ENCODE results near the gene DNAAF1. TPM values are rescaled to one million over a fixed set of nuclear protein-coding genes. Genes with fewer than 3 reads are reported as not detected.

Gene DNAAF1
- total and polyA plus RNA-seq, 2 of the 8 experiments (the other 6 are each of a cell fraction or from before 2014, with no cell fraction given), result 0.09 to 0.15 TPM

DNA sequence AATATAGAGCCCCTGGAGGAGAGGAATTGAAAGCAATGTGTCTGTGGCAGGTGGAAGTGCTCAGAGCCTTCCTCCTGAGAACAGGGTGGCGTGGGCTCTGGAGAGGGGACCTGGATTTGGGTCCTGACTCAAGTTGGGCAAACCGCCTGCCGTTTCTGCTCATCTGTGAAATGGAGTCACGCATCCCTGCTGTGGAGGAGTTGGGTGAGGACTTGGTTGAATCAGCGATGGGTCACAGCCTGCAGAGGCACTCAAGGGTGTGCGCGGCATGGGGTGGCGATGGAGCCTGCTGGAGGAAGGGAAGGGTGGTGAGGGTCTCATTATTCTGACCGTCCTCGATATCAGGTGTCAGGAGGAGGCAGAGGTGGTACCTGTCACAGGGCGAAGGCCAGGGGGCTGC is 48.9 kb downstream of the DNAAF1 start (continued):
- TF ChIP-seq, protein P1, sequence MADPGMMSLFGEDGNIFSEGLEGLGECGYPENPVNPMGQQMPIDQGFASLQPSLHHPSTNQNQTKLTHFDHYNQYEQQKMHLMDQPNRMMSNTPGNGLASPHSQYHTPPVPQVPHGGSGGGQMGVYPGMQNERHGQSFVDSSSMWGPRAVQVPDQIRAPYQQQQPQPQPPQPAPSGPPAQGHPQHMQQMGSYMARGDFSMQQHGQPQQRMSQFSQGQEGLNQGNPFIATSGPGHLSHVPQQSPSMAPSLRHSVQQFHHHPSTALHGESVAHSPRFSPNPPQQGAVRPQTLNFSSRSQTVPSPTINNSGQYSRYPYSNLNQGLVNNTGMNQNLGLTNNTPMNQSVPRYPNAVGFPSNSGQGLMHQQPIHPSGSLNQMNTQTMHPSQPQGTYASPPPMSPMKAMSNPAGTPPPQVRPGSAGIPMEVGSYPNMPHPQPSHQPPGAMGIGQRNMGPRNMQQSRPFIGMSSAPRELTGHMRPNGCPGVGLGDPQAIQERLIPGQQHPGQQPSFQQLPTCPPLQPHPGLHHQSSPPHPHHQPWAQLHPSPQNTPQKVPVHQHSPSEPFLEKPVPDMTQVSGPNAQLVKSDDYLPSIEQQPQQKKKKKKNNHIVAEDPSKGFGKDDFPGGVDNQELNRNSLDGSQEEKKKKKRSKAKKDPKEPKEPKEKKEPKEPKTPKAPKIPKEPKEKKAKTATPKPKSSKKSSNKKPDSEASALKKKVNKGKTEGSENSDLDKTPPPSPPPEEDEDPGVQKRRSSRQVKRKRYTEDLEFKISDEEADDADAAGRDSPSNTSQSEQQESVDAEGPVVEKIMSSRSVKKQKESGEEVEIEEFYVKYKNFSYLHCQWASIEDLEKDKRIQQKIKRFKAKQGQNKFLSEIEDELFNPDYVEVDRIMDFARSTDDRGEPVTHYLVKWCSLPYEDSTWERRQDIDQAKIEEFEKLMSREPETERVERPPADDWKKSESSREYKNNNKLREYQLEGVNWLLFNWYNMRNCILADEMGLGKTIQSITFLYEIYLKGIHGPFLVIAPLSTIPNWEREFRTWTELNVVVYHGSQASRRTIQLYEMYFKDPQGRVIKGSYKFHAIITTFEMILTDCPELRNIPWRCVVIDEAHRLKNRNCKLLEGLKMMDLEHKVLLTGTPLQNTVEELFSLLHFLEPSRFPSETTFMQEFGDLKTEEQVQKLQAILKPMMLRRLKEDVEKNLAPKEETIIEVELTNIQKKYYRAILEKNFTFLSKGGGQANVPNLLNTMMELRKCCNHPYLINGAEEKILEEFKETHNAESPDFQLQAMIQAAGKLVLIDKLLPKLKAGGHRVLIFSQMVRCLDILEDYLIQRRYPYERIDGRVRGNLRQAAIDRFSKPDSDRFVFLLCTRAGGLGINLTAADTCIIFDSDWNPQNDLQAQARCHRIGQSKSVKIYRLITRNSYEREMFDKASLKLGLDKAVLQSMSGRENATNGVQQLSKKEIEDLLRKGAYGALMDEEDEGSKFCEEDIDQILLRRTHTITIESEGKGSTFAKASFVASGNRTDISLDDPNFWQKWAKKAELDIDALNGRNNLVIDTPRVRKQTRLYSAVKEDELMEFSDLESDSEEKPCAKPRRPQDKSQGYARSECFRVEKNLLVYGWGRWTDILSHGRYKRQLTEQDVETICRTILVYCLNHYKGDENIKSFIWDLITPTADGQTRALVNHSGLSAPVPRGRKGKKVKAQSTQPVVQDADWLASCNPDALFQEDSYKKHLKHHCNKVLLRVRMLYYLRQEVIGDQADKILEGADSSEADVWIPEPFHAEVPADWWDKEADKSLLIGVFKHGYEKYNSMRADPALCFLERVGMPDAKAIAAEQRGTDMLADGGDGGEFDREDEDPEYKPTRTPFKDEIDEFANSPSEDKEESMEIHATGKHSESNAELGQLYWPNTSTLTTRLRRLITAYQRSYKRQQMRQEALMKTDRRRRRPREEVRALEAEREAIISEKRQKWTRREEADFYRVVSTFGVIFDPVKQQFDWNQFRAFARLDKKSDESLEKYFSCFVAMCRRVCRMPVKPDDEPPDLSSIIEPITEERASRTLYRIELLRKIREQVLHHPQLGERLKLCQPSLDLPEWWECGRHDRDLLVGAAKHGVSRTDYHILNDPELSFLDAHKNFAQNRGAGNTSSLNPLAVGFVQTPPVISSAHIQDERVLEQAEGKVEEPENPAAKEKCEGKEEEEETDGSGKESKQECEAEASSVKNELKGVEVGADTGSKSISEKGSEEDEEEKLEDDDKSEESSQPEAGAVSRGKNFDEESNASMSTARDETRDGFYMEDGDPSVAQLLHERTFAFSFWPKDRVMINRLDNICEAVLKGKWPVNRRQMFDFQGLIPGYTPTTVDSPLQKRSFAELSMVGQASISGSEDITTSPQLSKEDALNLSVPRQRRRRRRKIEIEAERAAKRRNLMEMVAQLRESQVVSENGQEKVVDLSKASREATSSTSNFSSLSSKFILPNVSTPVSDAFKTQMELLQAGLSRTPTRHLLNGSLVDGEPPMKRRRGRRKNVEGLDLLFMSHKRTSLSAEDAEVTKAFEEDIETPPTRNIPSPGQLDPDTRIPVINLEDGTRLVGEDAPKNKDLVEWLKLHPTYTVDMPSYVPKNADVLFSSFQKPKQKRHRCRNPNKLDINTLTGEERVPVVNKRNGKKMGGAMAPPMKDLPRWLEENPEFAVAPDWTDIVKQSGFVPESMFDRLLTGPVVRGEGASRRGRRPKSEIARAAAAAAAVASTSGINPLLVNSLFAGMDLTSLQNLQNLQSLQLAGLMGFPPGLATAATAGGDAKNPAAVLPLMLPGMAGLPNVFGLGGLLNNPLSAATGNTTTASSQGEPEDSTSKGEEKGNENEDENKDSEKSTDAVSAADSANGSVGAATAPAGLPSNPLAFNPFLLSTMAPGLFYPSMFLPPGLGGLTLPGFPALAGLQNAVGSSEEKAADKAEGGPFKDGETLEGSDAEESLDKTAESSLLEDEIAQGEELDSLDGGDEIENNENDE (IDR thresholded peaks at IDR 0.05; ENCODE audit: insufficient replicate concordance, low read length), result no peak
- TF ChIP-seq, protein P2, sequence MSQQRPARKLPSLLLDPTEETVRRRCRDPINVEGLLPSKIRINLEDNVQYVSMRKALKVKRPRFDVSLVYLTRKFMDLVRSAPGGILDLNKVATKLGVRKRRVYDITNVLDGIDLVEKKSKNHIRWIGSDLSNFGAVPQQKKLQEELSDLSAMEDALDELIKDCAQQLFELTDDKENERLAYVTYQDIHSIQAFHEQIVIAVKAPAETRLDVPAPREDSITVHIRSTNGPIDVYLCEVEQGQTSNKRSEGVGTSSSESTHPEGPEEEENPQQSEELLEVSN (IDR thresholded peaks at IDR 0.05), result no peak
- TF ChIP-seq, protein P3, sequence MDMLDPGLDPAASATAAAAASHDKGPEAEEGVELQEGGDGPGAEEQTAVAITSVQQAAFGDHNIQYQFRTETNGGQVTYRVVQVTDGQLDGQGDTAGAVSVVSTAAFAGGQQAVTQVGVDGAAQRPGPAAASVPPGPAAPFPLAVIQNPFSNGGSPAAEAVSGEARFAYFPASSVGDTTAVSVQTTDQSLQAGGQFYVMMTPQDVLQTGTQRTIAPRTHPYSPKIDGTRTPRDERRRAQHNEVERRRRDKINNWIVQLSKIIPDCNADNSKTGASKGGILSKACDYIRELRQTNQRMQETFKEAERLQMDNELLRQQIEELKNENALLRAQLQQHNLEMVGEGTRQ (IDR thresholded peaks at IDR 0.05; ENCODE audit: low read length), result no peak
- TF ChIP-seq CREB1 (IDR thresholded peaks at IDR 0.05), result no peak
- TF ChIP-seq, protein P4, sequence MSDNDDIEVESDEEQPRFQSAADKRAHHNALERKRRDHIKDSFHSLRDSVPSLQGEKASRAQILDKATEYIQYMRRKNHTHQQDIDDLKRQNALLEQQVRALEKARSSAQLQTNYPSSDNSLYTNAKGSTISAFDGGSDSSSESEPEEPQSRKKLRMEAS (IDR thresholded peaks at IDR 0.05), result no peak
- TF ChIP-seq NRF1 (IDR thresholded peaks at IDR 0.05; ENCODE audit: low read depth, low read length), result no peak
- TF ChIP-seq BCL11A (IDR thresholded peaks at IDR 0.05; ENCODE audit: low read depth in 2 of 2, low read length in 2 of 2), result no peak
- no peak for TF ChIP-seq RFX5 (IDR thresholded peaks at IDR 0.05; ENCODE audit: borderline replicate concordance, low read depth, low read length)

Data from H1 (cell line).